GM18498 (cell line): ENCODE measurements around the gene ZBTB44.
A peak's percentile ranks its signal among the peaks of the same experiment; 100 is the strongest.
"Not testable (repeated sequence)": the region's sequence is repeated elsewhere in the genome, so short reads cannot be mapped to it uniquely, and the experiment has no call there.

Experiments
- ATAC-seq: cut with Tn5 transposase; IDR thresholded peaks from one replicate; pipeline ENCODE4 v1.9.1; 2021; ENCODE audit warnings: mild to moderate bottlenecking, moderate library complexity; ENCODE audit not compliant: unreplicated experiment

Gene ZBTB44

GRCh38 chr11:130202009-130202817 lies 112.5 kb downstream of the ZBTB44 start:
- no peak for ATAC-seq

GRCh38 chr11:130201026-130201425 lies 113.7 kb downstream of the ZBTB44 start:
- no peak for ATAC-seq

- ATAC-seq = no peak
Measured at GRCh38 chr11:130199792-130200191, 114.9 kb downstream of the ZBTB44 start.

- ATAC-seq = no peak
Measured at GRCh38 chr11:130198964-130199363, 115.8 kb downstream of the ZBTB44 start.

GRCh38 chr11:130198292-130198691 lies 116.4 kb downstream of the ZBTB44 start:
- no peak for ATAC-seq

- ATAC-seq = no peak
Measured at GRCh38 chr11:130197386-130198035, 117.2 kb downstream of the ZBTB44 start.

GRCh38 chr11:130194241-130195023 lies 120.3 kb downstream of the ZBTB44 start:
- ATAC-seq = no peak

- not testable (repeated sequence) for ATAC-seq
Measured at GRCh38 chr11:130193551-130193950, 121.2 kb downstream of the ZBTB44 start.

- no peak for ATAC-seq
Measured at GRCh38 chr11:130192845-130193267, 121.9 kb downstream of the ZBTB44 start.

GRCh38 chr11:130191896-130192295 lies 122.8 kb downstream of the ZBTB44 start:
- ATAC-seq = no peak

GRCh38 chr11:130190371-130190881 lies 124.3 kb downstream of the ZBTB44 start:
- ATAC-seq = no peak

- ATAC-seq = no peak
Measured at GRCh38 chr11:130189492-130190210, 125.1 kb downstream of the ZBTB44 start.

- ATAC-seq = no peak
Measured at GRCh38 chr11:130188585-130189347, 126.0 kb downstream of the ZBTB44 start.

GRCh38 chr11:130188047-130188446 lies 126.7 kb downstream of the ZBTB44 start:
- no peak for ATAC-seq

- ATAC-seq = no peak
Measured at GRCh38 chr11:130187096-130187495, 127.6 kb downstream of the ZBTB44 start.

- ATAC-seq = no peak
Measured at GRCh38 chr11:130183878-130184610, 130.7 kb downstream of the ZBTB44 start.

GRCh38 chr11:130181295-130182272 lies 133.1 kb downstream of the ZBTB44 start:
- peak; percentile 49 for ATAC-seq

GRCh38 chr11:130180896-130181294 lies 133.8 kb downstream of the ZBTB44 start:
- no peak for ATAC-seq
